SJSA1 (cell line): ENCODE data around the gene KIF5B. TPM values are rescaled to one million over a fixed set of nuclear protein-coding genes. Genes with fewer than 3 reads are reported as not detected.

Experiments
- total RNA-seq: library from RNA; depleted of rRNA; stranded (reverse); fragments of >200 nt; shearing (Covaris generic); gene quantifications from 2 replicates; pipeline ENCODE4 v1.2.3, GENCODE V29; 2014; rRNA removed

The KIF5B gene
- total RNA-seq, 1 experiment from 2014 or later = 314 TPM

Other genes starting within 250 kb of the KIF5B start
- gene ARHGAP12, start 127.6 kb downstream of the KIF5B start, total RNA-seq = 15.8 and 25.8 TPM in 2 replicates